PC-9 (cell line): ENCODE results near the gene EDNRB. TPM values are rescaled to one million over a fixed set of nuclear protein-coding genes. Genes with fewer than 3 reads are reported as not detected.

Experiments used
- BruUV-seq: library from RNA; stranded (reverse); fragments of 400-500 nt; replicated peaks from 2 replicates; lab custom pipeline; 2021; lab: Mats Ljungman, UMichigan
- CTCF ChIA-PET: fragments of 300-600 bp; sonication (Branson Sonifier 250); formaldehyde crosslinking; loops from one replicate; lab custom pipeline; 2022; ENCODE audit warnings: antibody characterized with exemption; lab: Charles Lee
- POLR2A ChIA-PET: fragments of 300-600 bp; sonication (Branson Sonifier 250); formaldehyde crosslinking; loops from one replicate; lab custom pipeline; 2022; ENCODE audit warnings: antibody characterized with exemption; ENCODE audit not compliant: unreplicated experiment; lab: Charles Lee
- DNase-seq, 2 experiments: peaks; one replicate each; pipeline versions ENCODE4 v3.0.0 to v3.0.0-alpha.2; 2015 to 2022; ENCODE audit warnings: mixed read lengths in 1 of 2
- H2AFZ ChIP-seq: fragments of 200-600 bp; sonication (generic); 2 replicates; pipeline ENCODE4 v1.8.1; 2017; ENCODE audit warnings: antibody characterized with exemption
- H3F3A ChIP-seq: fragments of 200-600 bp; sonication (generic); 2 replicates; pipeline ENCODE4 v1.8.1; 2017; ENCODE audit warnings: antibody characterized with exemption, mild to moderate bottlenecking, low read depth; ENCODE audit not compliant: insufficient read depth
- H3K27ac ChIP-seq: fragments of 200-600 bp; sonication (generic); 2 replicates; pipeline ENCODE4 v1.6.1; 2016; ENCODE audit warnings: mixed run types
- H3K27me3 ChIP-seq: fragments of 200-600 bp; sonication (generic); 2 replicates; pipeline ENCODE4 v1.6.1; 2016; ENCODE audit warnings: low read depth, mixed run types; ENCODE audit not compliant: insufficient read depth
- H3K36me3 ChIP-seq: fragments of 200-600 bp; sonication (generic); 2 replicates; pipeline ENCODE4 v1.6.1; 2016; ENCODE audit warnings: low read depth, mixed run types
- H3K4me1 ChIP-seq: fragments of 200-600 bp; sonication (generic); replicated peaks from 2 replicates; pipeline ENCODE4 v1.6.1; 2016; ENCODE audit warnings: mixed run types; ENCODE audit not compliant: insufficient read depth
- H3K4me2 ChIP-seq: fragments of 200-600 bp; sonication (generic); 2 replicates; pipeline ENCODE4 v1.6.1; 2017; ENCODE audit warnings: mixed run types
- H3K4me3 ChIP-seq: fragments of 200-600 bp; sonication (generic); 2 replicates; pipeline ENCODE4 v1.6.1; 2016; ENCODE audit warnings: mixed run types
- H3K79me2 ChIP-seq: fragments of 200-600 bp; sonication (generic); 2 replicates; pipeline ENCODE4 v1.6.1; 2017; ENCODE audit warnings: low read depth, mixed run types
- H3K9me2 ChIP-seq: fragments of 200-600 bp; sonication (generic); 2 replicates; pipeline ENCODE4 v1.8.1; 2017; ENCODE audit warnings: mild to moderate bottlenecking; ENCODE audit not compliant: insufficient read depth
- H3K9me3 ChIP-seq: fragments of 200-600 bp; sonication (generic); 2 replicates; pipeline ENCODE4 v1.8.1; 2016; ENCODE audit warnings: low read depth; ENCODE audit not compliant: insufficient read depth
- H4K20me1 ChIP-seq: fragments of 200-600 bp; sonication (generic); 2 replicates; pipeline ENCODE4 v1.8.1; 2017; ENCODE audit not compliant: insufficient read depth
- CTCF ChIP-seq: fragments of 200-600 bp; sonication (generic); conservative IDR thresholded peaks from 2 replicates; pipeline ENCODE4 v1.6.1; 2017; ENCODE audit warnings: mixed run types, antibody characterized with exemption, mild to moderate bottlenecking, moderate library complexity
- EZH2 ChIP-seq: fragments of 200-600 bp; sonication (generic); IDR thresholded peaks from 2 replicates; pipeline ENCODE4 v1.8.0; 2017; ENCODE audit warnings: antibody characterized with exemption, low read depth
- intact Hi-C: fragments of 100-400 bp; cut with micrococcal nuclease; formaldehyde crosslinking; loops from one replicate; pipeline ENCODE4 v1.10.0; 2022; ENCODE audit not compliant: unreplicated experiment
- total RNA-seq: library from RNA; stranded (reverse); gene quantifications from 2 replicates; pipeline ENCODE4 v1.2.3, GENCODE V29; 2021

EDNRB gene
- total RNA-seq, 1 experiment from 2014 or later = not detected

- H3K9me3 ChIP-seq = no peaks in the 10 kb centered on the region
- H3K27me3 ChIP-seq = no peaks in the 10 kb centered on the region
- peaks cover 5% of the 10 kb centered on the region; the same call in 1 of the 2 replicates for H3K9me2 ChIP-seq
- no peaks in the 10 kb centered on the region for H3F3A ChIP-seq
- no peak for DNase-seq
- H3K36me3 ChIP-seq = no peaks in the 10 kb centered on the region
- H3K79me2 ChIP-seq = no peaks in the 10 kb centered on the region
- TF ChIP-seq CTCF (no peak), EZH2 (no peak)
- H3K27ac ChIP-seq = no peak overlapping the region
- ChIA-PET POLR2A (no interaction called here), CTCF (no interaction called here)
- no peaks in the 10 kb centered on the region for H3K4me1 ChIP-seq
- H4K20me1 ChIP-seq = no peaks in the 10 kb centered on the region
- no peak overlapping the region for H3K4me2 ChIP-seq
- intact Hi-C loops = no loop called here
- no TSS peak for BruUV-seq
- no peak overlapping the region for H2AFZ ChIP-seq
- H3K4me3 ChIP-seq = no peak overlapping the region
Measured at GRCh38 chr13:77876176-77876575, 42.5 kb downstream of the EDNRB start.

- Histone ChIP-seq H3K4me1 (no peaks in the 10 kb centered on the region), H3K79me2 (no peaks in the 10 kb centered on the region), H3K4me3 (no peak overlapping the region), H3K9me3 (no peaks in the 10 kb centered on the region), H2AFZ (no peak overlapping the region), H3K27me3 (no peaks in the 10 kb centered on the region), H3K27ac (no peak overlapping the region), H3F3A (no peaks in the 10 kb centered on the region), H3K9me2 (peaks cover 5% of the 10 kb centered on the region; the same call in 1 of the 2 replicates), H3K36me3 (no peaks in the 10 kb centered on the region), H3K4me2 (no peak overlapping the region), H4K20me1 (no peaks in the 10 kb centered on the region)
- no peak for DNase-seq
- BruUV-seq = no TSS peak
- no peak for TF ChIP-seq CTCF
- no peak for TF ChIP-seq EZH2
- intact Hi-C loops = no loop called here
- ChIA-PET POLR2A (no interaction called here), CTCF (no interaction called here)
Measured at GRCh38 chr13:77874406-77874805, 44.2 kb downstream of the EDNRB start.

GRCh38 chr13:77872995-77873394 lies 45.6 kb downstream of the EDNRB start:
- Histone ChIP-seq H4K20me1 (no peaks in the 10 kb centered on the region), H3K27me3 (no peaks in the 10 kb centered on the region), H3K9me2 (no peaks in the 10 kb centered on the region), H3K79me2 (no peaks in the 10 kb centered on the region), H3F3A (no peaks in the 10 kb centered on the region), H3K4me2 (no peak overlapping the region), H3K27ac (no peak overlapping the region), H3K4me1 (no peaks in the 10 kb centered on the region), H3K36me3 (no peaks in the 10 kb centered on the region), H2AFZ (no peak overlapping the region), H3K9me3 (no peaks in the 10 kb centered on the region), H3K4me3 (no peak overlapping the region)
- POLR2A ChIA-PET = no interaction called here
- no peak for DNase-seq
- CTCF ChIA-PET = no interaction called here
- BruUV-seq = no TSS peak
- intact Hi-C loops = no loop called here
- no peak for TF ChIP-seq CTCF
- TF ChIP-seq EZH2 = no peak
